HepG2 (cell line): ENCODE data around the gene HCK. TPM values are rescaled to one million over a fixed set of nuclear protein-coding genes. Genes with fewer than 3 reads are reported as not detected.

Source experiments
- ATAC-seq: fragments of 200-7000 bp; cut with Tn5 transposase; 3 replicates; pipeline ENCODE4 v1.9.1; 2020; ENCODE audit warnings: mild to moderate bottlenecking, moderate library complexity
- BruUV-seq: library from RNA; stranded (reverse); fragments of 400-500 nt; replicated peaks from 2 replicates; lab custom pipeline; 2021; lab: Mats Ljungman, UMichigan
- CTCF ChIA-PET: fragments of 300-600 bp; formaldehyde crosslinking; extraction: SDS; loops from one replicate; lab custom pipeline; 2021; ENCODE audit warnings: low total read pairs, inconsistent platforms, low intra/inter-chr PET ratio; lab: Yijun Ruan, JAX
- POLR2A ChIA-PET: fragments of 350-600 bp; sonication (Branson Sonifier 250); formaldehyde crosslinking; loops from one replicate; lab custom pipeline; 2020; ENCODE audit warnings: antibody characterized with exemption, inconsistent platforms; lab: Yijun Ruan, JAX
- DNase-seq: peaks from one replicate; pipeline ENCODE4 v3.0.0-alpha.2; 2015; ENCODE audit warnings: low spot score
- FAIRE-seq: peaks from 3 replicates; lab custom pipeline; 2011; peaks lifted over from hg19 to GRCh38; lab: Jason Lieb, UNC
- H2AFZ ChIP-seq: one replicate; pipeline ENCODE4 v1.6.1; 2011; ENCODE audit warnings: low read length, inconsistent platforms
- H3K27ac ChIP-seq: fragments of 300-600 bp; 3 replicates; pipeline ENCODE4 v1.8.0; 2011; ENCODE audit warnings: mixed run types, mild to moderate bottlenecking, mixed read lengths, low read length, inconsistent platforms; ENCODE audit not compliant: insufficient read depth; ENCODE audit errors: extremely low read length
- H3K27me3 ChIP-seq, 2 experiments: fragments of 200-600 bp in 1 of 2; 2 replicates in 1 of 2; 3 replicates in 1 of 2; pipeline versions ENCODE4 v1.6.0 to v1.8.0; 2011; ENCODE audit warnings: low read length in 2 of 2, mild to moderate bottlenecking in 2 of 2, moderate library complexity in 2 of 2, inconsistent platforms in 1 of 2; ENCODE audit not compliant: insufficient read depth in 2 of 2, control insufficient read depth in 1 of 2
- H3K36me3 ChIP-seq, 2 experiments: fragments of 200-600 bp in 1 of 2; replicated peaks in 1 of 2; 2 replicates in 1 of 2; 3 replicates in 1 of 2; pipeline versions ENCODE4 v1.5.1 to v1.8.0; 2011; ENCODE audit warnings: low read length in 2 of 2, inconsistent platforms in 1 of 2; ENCODE audit not compliant: insufficient read depth in 2 of 2, control insufficient read depth in 1 of 2
- H3K4me1 ChIP-seq: 2 replicates; pipeline ENCODE4 v1.5.1; 2012; ENCODE audit warnings: low read length, inconsistent platforms; ENCODE audit not compliant: insufficient read depth
- H3K4me2 ChIP-seq: 2 replicates; pipeline ENCODE4 v1.6.0; 2011; ENCODE audit warnings: low read depth, low read length, inconsistent platforms
- H3K4me3 ChIP-seq, 3 experiments: fragments of 200-600 bp in 1 of 3; sonication (generic), shearing (Covaris generic) in 1 of 3; replicated peaks in 1 of 3; 2 replicates each; pipeline ENCODE4 v1.5.1; 2011 to 2016; ENCODE audit warnings: low read length in 3 of 3, inconsistent platforms in 2 of 3, low read depth in 2 of 3, mild to moderate bottlenecking in 2 of 3, control low read depth in 1 of 3, mixed read lengths in 1 of 3; ENCODE audit not compliant: insufficient read depth in 1 of 3
- H3K79me2 ChIP-seq: one replicate; pipeline ENCODE4 v1.6.1; 2011; ENCODE audit warnings: low read length, inconsistent platforms; ENCODE audit not compliant: insufficient read depth
- H3K9ac ChIP-seq: 2 replicates; pipeline ENCODE4 v1.6.0; 2011; ENCODE audit warnings: mild to moderate bottlenecking, low read depth, low read length, inconsistent platforms; ENCODE audit not compliant: insufficient read depth
- H3K9me3 ChIP-seq: 2 replicates; pipeline ENCODE4 v1.5.1; 2012; ENCODE audit warnings: mild to moderate bottlenecking, low read length
- H4K20me1 ChIP-seq: 2 replicates; pipeline ENCODE4 v1.6.0; 2011; ENCODE audit warnings: inconsistent platforms, mild to moderate bottlenecking, low read length, moderate library complexity; ENCODE audit not compliant: insufficient read depth
- CENPT ChIP-seq: sonication (generic); formaldehyde crosslinking; IDR thresholded peaks from 2 replicates; pipeline ENCODE4 v1.8.0; 2022; ENCODE audit warnings: low read depth, mild to moderate bottlenecking, moderate library complexity, missing genetic modification reagents
- CHD2 ChIP-seq: IDR thresholded peaks from 2 replicates; pipeline ENCODE4 v1.6.1; 2011; ENCODE audit warnings: low read depth, low read length, improper control_type of control experiment
- HNRNPH1 ChIP-seq: fragments of 200-400 bp; formaldehyde crosslinking; optimal IDR thresholded peaks from 2 replicates; pipeline ENCODE3; 2017; ENCODE audit warnings: mild to moderate bottlenecking, low read depth, low read length
- KLF15 ChIP-seq: sonication (generic); formaldehyde crosslinking; IDR thresholded peaks from 2 replicates; pipeline ENCODE4 v1.8.1; 2023; ENCODE audit warnings: borderline replicate concordance, mild to moderate bottlenecking, inconsistent platforms, missing genetic modification reagents, mixed read lengths
- KMT2A ChIP-seq: sonication (generic); formaldehyde crosslinking; IDR thresholded peaks from 2 replicates; pipeline ENCODE4 v1.4.0; 2020; ENCODE audit warnings: missing genetic modification reagents
- NR2F6 ChIP-seq, 2 experiments: IDR thresholded peaks; 2 replicates each; pipeline ENCODE4 v1.6.1; 2016; ENCODE audit warnings: antibody characterized with exemption in 1 of 2, mild to moderate bottlenecking in 1 of 2
- PITX1 ChIP-seq: sonication (generic); formaldehyde crosslinking; IDR thresholded peaks from 2 replicates; pipeline ENCODE4 v1.5.1; 2020; ENCODE audit warnings: mild to moderate bottlenecking, missing genetic modification reagents
- TGIF2 ChIP-seq: IDR thresholded peaks from 2 replicates; pipeline ENCODE4 v1.6.1; 2016; ENCODE audit warnings: control low read depth, missing compliant biosample characterization
- ZFP90 ChIP-seq: sonication (generic); formaldehyde crosslinking; IDR thresholded peaks from 2 replicates; pipeline ENCODE4 v1.8.0; 2022; ENCODE audit warnings: missing genetic modification reagents, mild to moderate bottlenecking, inconsistent platforms, borderline replicate concordance
- ZNF724P ChIP-seq: sonication (generic); formaldehyde crosslinking; IDR thresholded peaks from 2 replicates; pipeline ENCODE4 v1.8.0; 2022; ENCODE audit warnings: missing genetic modification reagents, borderline replicate concordance
- WGBS: methylation state at CpG from one replicate; pipeline ENCODE4 v1.1.6; 2017; ENCODE audit warnings: low lambda C conversion rate; 5-methylcytosine and 5-hydroxymethylcytosine counted together
- in situ Hi-C: cut with HindIII; loops from 2 replicates; pipeline ENCODE4 v1.10.0; 2017; ENCODE audit warnings: low pct_unique_long_range_greater_than_20kb; ENCODE audit not compliant: extremely low pct_ligation_motif_present
- intact Hi-C: fragments of 100-400 bp; cut with micrococcal nuclease; formaldehyde crosslinking; loops from one replicate; pipeline ENCODE4 v1.10.0; 2022; ENCODE audit not compliant: unreplicated experiment
- polyA plus RNA-seq, 8 experiments: library from polyadenylated mRNA; depleted of rRNA in 3 of 8; stranded (reverse) in 7 of 8; unstranded in 1 of 8; fragments of >200 nt; fragmentation: Illumina TruSeq in 4 of 8; extraction: Trizol in 4 of 8; gene quantifications; 2 replicates each; pipeline versions ENCODE4 v1.2.1 to v1.2.3, GENCODE V29; 2011 to 2016; ENCODE audit warnings: low read depth in 4 of 8, missing spikeins in 1 of 8, mixed read lengths in 1 of 8; ENCODE audit not compliant: insufficient read depth in 1 of 8
- total RNA-seq, 5 experiments: library from RNA; depleted of rRNA; stranded (reverse); fragments of >200 nt; fragmentation: Illumina TruSeq; extraction: Trizol; gene quantifications; 2 replicates each; pipeline ENCODE4 v1.2.3, GENCODE V29; 2016; ENCODE audit warnings: low read depth in 1 of 5
- TF ChIP-seq, protein P1 (sequence below): sonication (generic); formaldehyde crosslinking; IDR thresholded peaks from 2 replicates; pipeline ENCODE4 v1.8.1; 2023; ENCODE audit warnings: mild to moderate bottlenecking, inconsistent platforms, moderate library complexity, missing genetic modification reagents, borderline replicate concordance
- TF ChIP-seq, protein P2 (sequence below): IDR thresholded peaks from 2 replicates; pipeline ENCODE4 v1.6.1; 2012; ENCODE audit warnings: low read depth, low read length, improper control_type of control experiment
- TF ChIP-seq, protein P3 (sequence below): sonication (generic); formaldehyde crosslinking; IDR thresholded peaks from 2 replicates; pipeline ENCODE4 v1.4.0; 2020; ENCODE audit warnings: missing genetic modification reagents
- TF ChIP-seq, protein P4 (sequence below): sonication (generic); formaldehyde crosslinking; IDR thresholded peaks from 2 replicates; pipeline ENCODE4 v1.5.1; 2020; ENCODE audit warnings: missing genetic modification reagents, mild to moderate bottlenecking, borderline replicate concordance
- TF ChIP-seq, protein P5 (sequence below): IDR thresholded peaks from 2 replicates; pipeline ENCODE4 v1.6.1; 2016; ENCODE audit warnings: missing genetic modification reagents, missing compliant biosample characterization

Gene HCK
- total and polyA plus RNA-seq, 2 of the 13 experiments (the other 11 are each of a cell fraction or from before 2014, with no cell fraction given) = 0.04 TPM; not detected in 1

DNA sequence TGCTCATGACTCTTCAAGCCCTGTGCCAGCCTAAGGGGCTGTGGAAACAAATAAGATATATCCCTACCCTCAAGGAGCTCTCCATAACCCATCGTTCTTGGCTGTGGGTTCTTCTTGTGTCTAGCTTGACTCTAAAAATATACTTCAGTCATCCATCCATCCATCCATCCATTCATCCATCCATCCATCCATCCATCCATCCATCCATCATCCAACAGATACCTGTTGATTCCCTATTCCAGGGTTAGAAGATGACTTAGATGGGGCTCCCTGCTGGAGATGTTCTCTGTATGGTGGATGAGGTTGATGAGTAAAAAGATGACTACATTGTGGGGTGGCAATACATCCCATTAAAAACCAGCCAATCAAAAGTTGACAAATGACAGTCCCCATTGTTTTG, 23.5 kb downstream of the HCK start (continued):
- TF ChIP-seq, protein P1, sequence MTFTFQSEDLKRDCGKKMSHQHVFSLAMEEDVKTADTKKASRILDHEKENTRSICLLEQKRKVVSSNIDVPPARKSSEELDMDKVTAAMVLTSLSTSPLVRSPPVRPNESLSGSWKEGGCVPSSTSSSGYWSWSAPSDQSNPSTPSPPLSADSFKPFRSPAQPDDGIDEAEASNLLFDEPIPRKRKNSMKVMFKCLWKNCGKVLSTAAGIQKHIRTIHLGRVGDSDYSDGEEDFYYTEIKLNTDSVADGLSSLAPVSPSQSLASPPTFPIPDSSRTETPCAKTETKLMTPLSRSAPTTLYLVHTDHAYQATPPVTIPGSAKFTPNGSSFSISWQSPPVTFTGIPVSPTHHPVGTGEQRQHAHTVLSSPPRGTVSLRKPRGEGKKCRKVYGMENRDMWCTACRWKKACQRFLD (CRISPR knock-in tag) = no peak
- TF ChIP-seq ZFP90 (CRISPR knock-in tag) (no peak), ZNF724P (CRISPR knock-in tag) (no peak), KLF15 (CRISPR knock-in tag) (no peak), NR2F6 (IDR thresholded peaks at IDR 0.05) (no peak), NR2F6 (CRISPR knock-in tag; IDR thresholded peaks at IDR 0.05) (no peak), KMT2A (CRISPR knock-in tag) (no peak)
- TF ChIP-seq, protein P2, sequence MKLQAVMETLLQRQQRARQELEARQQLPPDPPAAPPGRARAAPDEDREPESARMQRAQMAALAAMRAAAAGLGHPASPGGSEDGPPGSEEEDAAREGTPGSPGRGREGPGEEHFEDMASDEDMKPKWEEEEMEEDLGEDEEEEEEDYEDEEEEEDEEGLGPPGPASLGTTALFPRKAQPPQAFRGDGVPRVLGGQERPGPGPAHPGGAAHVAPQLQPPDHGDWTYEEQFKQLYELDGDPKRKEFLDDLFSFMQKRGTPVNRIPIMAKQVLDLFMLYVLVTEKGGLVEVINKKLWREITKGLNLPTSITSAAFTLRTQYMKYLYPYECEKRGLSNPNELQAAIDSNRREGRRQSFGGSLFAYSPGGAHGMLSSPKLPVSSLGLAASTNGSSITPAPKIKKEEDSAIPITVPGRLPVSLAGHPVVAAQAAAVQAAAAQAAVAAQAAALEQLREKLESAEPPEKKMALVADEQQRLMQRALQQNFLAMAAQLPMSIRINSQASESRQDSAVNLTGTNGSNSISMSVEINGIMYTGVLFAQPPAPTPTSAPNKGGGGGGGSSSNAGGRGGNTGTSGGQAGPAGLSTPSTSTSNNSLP = no peak

DNA sequence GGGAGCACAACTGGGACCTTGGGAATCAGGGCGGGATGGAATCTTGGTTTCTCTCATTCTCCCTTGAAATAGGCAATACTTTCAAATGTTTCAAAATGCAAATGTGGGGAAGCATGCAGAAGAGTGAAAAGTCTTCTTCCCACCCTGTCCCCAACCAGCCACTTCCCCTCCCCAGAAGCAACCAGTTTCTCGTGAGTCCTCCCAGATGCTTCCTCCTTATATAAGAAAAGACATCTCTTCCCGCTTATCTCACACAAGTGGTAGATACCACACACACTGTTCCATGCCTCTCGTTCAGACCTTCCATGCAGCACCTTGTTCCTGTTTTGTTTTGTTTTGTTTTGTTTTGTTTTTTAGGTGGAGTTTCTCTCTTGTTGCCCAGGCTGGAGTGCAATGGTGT, 25.1 kb downstream of the HCK start:
- Histone ChIP-seq H3K4me2 (no peak overlapping the region), H3K79me2 (no peaks in the 10 kb centered on the region), H3K36me3 (no peaks in the 10 kb centered on the region), H3K27ac (no peak overlapping the region), H3K4me3 (no peak overlapping the region), H3K9me3 (no peaks in the 10 kb centered on the region), H3K9ac (no peak overlapping the region), H3K4me1 (peaks cover 19% of the 10 kb centered on the region), H4K20me1 (no peaks in the 10 kb centered on the region), H3K27me3 (peaks cover 4 to 45% of the 10 kb centered on the region in 2 experiments; a peak in 4 of 5 replicates), H2AFZ (no peak overlapping the region)
- no peak for ATAC-seq
- ChIA-PET CTCF (no interaction called here), POLR2A (no interaction called here)
- FAIRE-seq = no peak
- 56% methylated on average over 4 of the region's 4 CpGs for WGBS
- no peak for DNase-seq
- BruUV-seq = no TSS peak
- in situ Hi-C loops (no loop called here), intact Hi-C loops (no loop called here)
- no peak for TF ChIP-seq HNRNPH1
- TF ChIP-seq, protein P3, sequence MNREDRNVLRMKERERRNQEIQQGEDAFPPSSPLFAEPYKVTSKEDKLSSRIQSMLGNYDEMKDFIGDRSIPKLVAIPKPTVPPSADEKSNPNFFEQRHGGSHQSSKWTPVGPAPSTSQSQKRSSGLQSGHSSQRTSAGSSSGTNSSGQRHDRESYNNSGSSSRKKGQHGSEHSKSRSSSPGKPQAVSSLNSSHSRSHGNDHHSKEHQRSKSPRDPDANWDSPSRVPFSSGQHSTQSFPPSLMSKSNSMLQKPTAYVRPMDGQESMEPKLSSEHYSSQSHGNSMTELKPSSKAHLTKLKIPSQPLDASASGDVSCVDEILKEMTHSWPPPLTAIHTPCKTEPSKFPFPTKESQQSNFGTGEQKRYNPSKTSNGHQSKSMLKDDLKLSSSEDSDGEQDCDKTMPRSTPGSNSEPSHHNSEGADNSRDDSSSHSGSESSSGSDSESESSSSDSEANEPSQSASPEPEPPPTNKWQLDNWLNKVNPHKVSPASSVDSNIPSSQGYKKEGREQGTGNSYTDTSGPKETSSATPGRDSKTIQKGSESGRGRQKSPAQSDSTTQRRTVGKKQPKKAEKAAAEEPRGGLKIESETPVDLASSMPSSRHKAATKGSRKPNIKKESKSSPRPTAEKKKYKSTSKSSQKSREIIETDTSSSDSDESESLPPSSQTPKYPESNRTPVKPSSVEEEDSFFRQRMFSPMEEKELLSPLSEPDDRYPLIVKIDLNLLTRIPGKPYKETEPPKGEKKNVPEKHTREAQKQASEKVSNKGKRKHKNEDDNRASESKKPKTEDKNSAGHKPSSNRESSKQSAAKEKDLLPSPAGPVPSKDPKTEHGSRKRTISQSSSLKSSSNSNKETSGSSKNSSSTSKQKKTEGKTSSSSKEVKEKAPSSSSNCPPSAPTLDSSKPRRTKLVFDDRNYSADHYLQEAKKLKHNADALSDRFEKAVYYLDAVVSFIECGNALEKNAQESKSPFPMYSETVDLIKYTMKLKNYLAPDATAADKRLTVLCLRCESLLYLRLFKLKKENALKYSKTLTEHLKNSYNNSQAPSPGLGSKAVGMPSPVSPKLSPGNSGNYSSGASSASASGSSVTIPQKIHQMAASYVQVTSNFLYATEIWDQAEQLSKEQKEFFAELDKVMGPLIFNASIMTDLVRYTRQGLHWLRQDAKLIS (CRISPR knock-in tag) = no peak
- no peak for TF ChIP-seq CENPT
- TF ChIP-seq, protein P4, sequence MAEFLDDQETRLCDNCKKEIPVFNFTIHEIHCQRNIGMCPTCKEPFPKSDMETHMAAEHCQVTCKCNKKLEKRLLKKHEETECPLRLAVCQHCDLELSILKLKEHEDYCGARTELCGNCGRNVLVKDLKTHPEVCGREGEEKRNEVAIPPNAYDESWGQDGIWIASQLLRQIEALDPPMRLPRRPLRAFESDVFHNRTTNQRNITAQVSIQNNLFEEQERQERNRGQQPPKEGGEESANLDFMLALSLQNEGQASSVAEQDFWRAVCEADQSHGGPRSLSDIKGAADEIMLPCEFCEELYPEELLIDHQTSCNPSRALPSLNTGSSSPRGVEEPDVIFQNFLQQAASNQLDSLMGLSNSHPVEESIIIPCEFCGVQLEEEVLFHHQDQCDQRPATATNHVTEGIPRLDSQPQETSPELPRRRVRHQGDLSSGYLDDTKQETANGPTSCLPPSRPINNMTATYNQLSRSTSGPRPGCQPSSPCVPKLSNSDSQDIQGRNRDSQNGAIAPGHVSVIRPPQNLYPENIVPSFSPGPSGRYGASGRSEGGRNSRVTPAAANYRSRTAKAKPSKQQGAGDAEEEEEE (CRISPR knock-in tag) = no peak
- TF ChIP-seq TGIF2 (CRISPR knock-in tag) = no peak
- TF ChIP-seq PITX1 (CRISPR knock-in tag) = no peak
- TF ChIP-seq CHD2 = no peak
- TF ChIP-seq, protein P5, sequence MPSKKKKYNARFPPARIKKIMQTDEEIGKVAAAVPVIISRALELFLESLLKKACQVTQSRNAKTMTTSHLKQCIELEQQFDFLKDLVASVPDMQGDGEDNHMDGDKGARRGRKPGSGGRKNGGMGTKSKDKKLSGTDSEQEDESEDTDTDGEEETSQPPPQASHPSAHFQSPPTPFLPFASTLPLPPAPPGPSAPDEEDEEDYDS (CRISPR knock-in tag) = no peak
